PC-3 (cell line): ENCODE results near the gene OR8A1. TPM values are rescaled to one million over a fixed set of nuclear protein-coding genes. Genes with fewer than 3 reads are reported as not detected.

Experiments
- ATAC-seq: fragments of 200-7000 bp; cut with Tn5 transposase; 2 replicates; pipeline ENCODE4 v1.9.1; 2020; ENCODE audit warnings: mild to moderate bottlenecking, moderate library complexity
- BruUV-seq: library from RNA; stranded (reverse); fragments of 400-500 nt; replicated peaks from 2 replicates; lab custom pipeline; 2021; lab: Mats Ljungman, UMichigan
- CTCF ChIA-PET: fragments of 300-600 bp; sonication (Branson Sonifier 250); formaldehyde crosslinking; loops from one replicate; lab custom pipeline; 2022; ENCODE audit warnings: antibody characterized with exemption; lab: Charles Lee
- POLR2A ChIA-PET: fragments of 300-600 bp; sonication (Branson Sonifier 250); formaldehyde crosslinking; loops from one replicate; lab custom pipeline; 2022; ENCODE audit warnings: antibody characterized with exemption; ENCODE audit not compliant: unreplicated experiment; lab: Charles Lee
- DNase-seq: peaks from one replicate; pipeline ENCODE4 v3.0.0-alpha.2; 2015
- H2AFZ ChIP-seq: fragments of 300-600 bp; sonication (generic); 2 replicates; pipeline ENCODE4 v1.6.0; 2016; ENCODE audit warnings: antibody characterized with exemption, low read length
- H3F3A ChIP-seq: fragments of 300-600 bp; sonication (generic); one replicate; pipeline ENCODE4 v1.6.0; 2017; ENCODE audit warnings: antibody characterized with exemption, low read length, control low read depth, mild to moderate bottlenecking; ENCODE audit not compliant: unreplicated experiment
- H3K27ac ChIP-seq: fragments of 300-600 bp; sonication (generic); 2 replicates; pipeline ENCODE4 v1.5.1; 2016; ENCODE audit warnings: mild to moderate bottlenecking, low read length
- H3K27me3 ChIP-seq: fragments of 300-600 bp; sonication (generic); 2 replicates; pipeline ENCODE4 v1.6.1; 2016; ENCODE audit warnings: low read length, mixed read lengths
- H3K36me3 ChIP-seq: fragments of 300-600 bp; sonication (generic); 2 replicates; pipeline ENCODE4 v1.6.1; 2016; ENCODE audit warnings: low read depth, mixed run types, low read length, mixed read lengths
- H3K4me1 ChIP-seq: fragments of 300-600 bp; sonication (generic); 2 replicates; pipeline ENCODE4 v1.5.1; 2016; ENCODE audit warnings: low read length; ENCODE audit not compliant: insufficient read depth
- H3K4me2 ChIP-seq: fragments of 300-600 bp; sonication (generic); 2 replicates; pipeline ENCODE4 v1.6.0; 2016; ENCODE audit warnings: low read length
- H3K4me3 ChIP-seq: fragments of 300-600 bp; sonication (generic); 2 replicates; pipeline ENCODE4 v1.5.1; 2016; ENCODE audit warnings: mild to moderate bottlenecking, low read length, mixed read lengths
- H3K79me2 ChIP-seq: fragments of 300-600 bp; sonication (generic); 2 replicates; pipeline ENCODE4 v1.6.1; 2017; ENCODE audit warnings: low read length, mixed read lengths
- H3K9ac ChIP-seq: fragments of 300-600 bp; sonication (generic); 2 replicates; pipeline ENCODE4 v1.6.0; 2016; ENCODE audit warnings: mild to moderate bottlenecking, low read length
- H3K9me2 ChIP-seq: fragments of 300-600 bp; sonication (generic); replicated peaks from 2 replicates; pipeline ENCODE4 v1.6.1; 2016; ENCODE audit warnings: mixed run types, low read length, mixed read lengths
- H3K9me3 ChIP-seq: fragments of 300-600 bp; sonication (generic); 2 replicates; pipeline ENCODE4 v1.6.1; 2016; ENCODE audit warnings: low read length, mixed read lengths
- H4K20me1 ChIP-seq: fragments of 300-600 bp; sonication (generic); 2 replicates; pipeline ENCODE4 v1.6.1; 2016; ENCODE audit warnings: low read length, mixed read lengths
- CTCF ChIP-seq: fragments of 300-600 bp; sonication (generic); conservative IDR thresholded peaks from 2 replicates; pipeline ENCODE4 v1.5.1; 2017; ENCODE audit warnings: antibody characterized with exemption, low read depth, mild to moderate bottlenecking, low read length
- EZH2 ChIP-seq: fragments of 300-600 bp; sonication (generic); IDR thresholded peaks from one replicate; pipeline ENCODE4 v1.6.1; 2017; ENCODE audit warnings: antibody characterized with exemption, mild to moderate bottlenecking, low read length; ENCODE audit not compliant: unreplicated experiment
- EZH2phosphoT487 ChIP-seq: fragments of 300-600 bp; sonication (generic); IDR thresholded peaks from 2 replicates; pipeline ENCODE4 v1.6.1; 2018; ENCODE audit warnings: mild to moderate bottlenecking, antibody characterized with exemption, low read length, borderline replicate concordance
- intact Hi-C: fragments of 100-400 bp; cut with micrococcal nuclease; formaldehyde crosslinking; loops from 2 replicates; pipeline ENCODE4 v1.9.0; 2023
- total RNA-seq: library from RNA; depleted of rRNA; stranded (reverse); fragments of >200 nt; gene quantifications from 2 replicates; pipeline ENCODE4 v1.2.3, GENCODE V29; 2014

Gene OR8A1
- total RNA-seq, 1 experiment from 2014 or later: 0.04 TPM

- H2AFZ ChIP-seq: no peak overlapping the region
Observed at GRCh38 chr11:124534051-124534450, 35.7 kb upstream of the OR8A1 start.

GRCh38 chr11:124535552-124536232 lies 34.1 kb upstream of the OR8A1 start:
- Histone ChIP-seq H3K79me2 (no peaks in the 10 kb centered on the region), H3K9me2 (no peaks in the 10 kb centered on the region), H3F3A (no peaks in the 10 kb centered on the region), H3K9ac (no peak overlapping the region), H2AFZ (no peak overlapping the region), H3K27ac (no peak overlapping the region), H3K4me1 (no peaks in the 10 kb centered on the region), H4K20me1 (no peaks in the 10 kb centered on the region), H3K9me3 (no peaks in the 10 kb centered on the region), H3K36me3 (no peaks in the 10 kb centered on the region), H3K4me3 (no peak overlapping the region), H3K4me2 (no peak overlapping the region), H3K27me3 (peaks cover 86% of the 10 kb centered on the region)
- intact Hi-C loops: no loop called here
- ATAC-seq: no peak
- no TSS peak for BruUV-seq
- TF ChIP-seq EZH2: no peak
- TF ChIP-seq CTCF: no peak
- TF ChIP-seq EZH2phosphoT487: no peak
- DNase-seq: no peak
- ChIA-PET POLR2A (no interaction called here), CTCF (no interaction called here)

More at GRCh38 chr11:124534051-124534450, 35.7 kb upstream of the OR8A1 start:
- Histone ChIP-seq H3F3A (no peaks in the 10 kb centered on the region), H3K27me3 (peaks cover 88% of the 10 kb centered on the region), H3K9me3 (no peaks in the 10 kb centered on the region), H3K36me3 (no peaks in the 10 kb centered on the region), H3K79me2 (no peaks in the 10 kb centered on the region), H3K9me2 (no peaks in the 10 kb centered on the region), H3K4me3 (no peak overlapping the region), H3K4me2 (no peak overlapping the region), H4K20me1 (no peaks in the 10 kb centered on the region), H3K4me1 (no peaks in the 10 kb centered on the region), H3K27ac (no peak overlapping the region), H3K9ac (no peak overlapping the region)
- ATAC-seq (no peak), DNase-seq (no peak)
- TF ChIP-seq EZH2 (no peak), EZH2phosphoT487 (no peak), CTCF (no peak)
- CTCF ChIA-PET: no interaction called here
- POLR2A ChIA-PET: no interaction called here
- BruUV-seq: no TSS peak
- intact Hi-C loops: no loop called here

GRCh38 chr11:124536520-124536919 lies 33.3 kb upstream of the OR8A1 start:
- no peaks in the 10 kb centered on the region for H3K36me3 ChIP-seq
- intact Hi-C loops: no loop called here
- no peaks in the 10 kb centered on the region for H3K9me3 ChIP-seq
- ATAC-seq (peak; percentile 74), DNase-seq (peak; percentile 51)
- no peak overlapping the region for H3K27ac ChIP-seq
- ChIA-PET POLR2A (no interaction called here), CTCF (no interaction called here)
- H3K27me3 ChIP-seq: peaks cover 85% of the 10 kb centered on the region
- no peak overlapping the region for H2AFZ ChIP-seq
- H3F3A ChIP-seq: no peaks in the 10 kb centered on the region
- H3K9me2 ChIP-seq: no peaks in the 10 kb centered on the region
- no peak overlapping the region for H3K4me2 ChIP-seq
- H3K9ac ChIP-seq: no peak overlapping the region
- BruUV-seq: no TSS peak
- H3K79me2 ChIP-seq: no peaks in the 10 kb centered on the region
- H4K20me1 ChIP-seq: no peaks in the 10 kb centered on the region
- no peak overlapping the region for H3K4me3 ChIP-seq
- H3K4me1 ChIP-seq: no peaks in the 10 kb centered on the region
- TF ChIP-seq CTCF (0 out of 2 replicates have a peak, but pooled peaks have one; percentile 24), EZH2 (no peak)
